GM12878 (cell line): Measurements from ENCODE around the gene TMTC1. TPM values are rescaled to one million over a fixed set of nuclear protein-coding genes. Genes with fewer than 3 reads are reported as not detected.

Experiments
- ATAC-seq: fragments of 200-7000 bp; cut with Tn5 transposase; 3 replicates; pipeline ENCODE4 v1.9.1; 2020; ENCODE audit warnings: mild to moderate bottlenecking, moderate library complexity
- BruUV-seq: library from RNA; stranded (reverse); fragments of 400-500 nt; replicated peaks from 2 replicates; lab custom pipeline; 2021; lab: Mats Ljungman, UMichigan
- CTCF ChIA-PET: fragments of 300-600 bp; sonication (Branson Sonifier 250); formaldehyde crosslinking; extraction: SDS; loops from one replicate; lab custom pipeline; 2021; ENCODE audit warnings: inconsistent platforms; lab: Yijun Ruan, JAX
- POLR2A ChIA-PET: fragments of 350-600 bp; formaldehyde crosslinking; extraction: SDS; loops from one replicate; lab custom pipeline; 2021; ENCODE audit warnings: inconsistent platforms; lab: Charles Lee
- RAD21 ChIA-PET: fragments of 300-600 bp; sonication (Branson Sonifier 250); formaldehyde crosslinking; loops from one replicate; lab custom pipeline; 2023; ENCODE audit warnings: antibody characterized with exemption; ENCODE audit not compliant: unreplicated experiment; lab: Charles Lee
- SMC1A ChIA-PET: fragments of 300-600 bp; sonication (Branson Sonifier 250); formaldehyde crosslinking; loops from one replicate; lab custom pipeline; 2023; ENCODE audit not compliant: unreplicated experiment, uncharacterized antibody; lab: Charles Lee
- DNase-seq: peaks from one replicate; pipeline ENCODE4 v3.0.0-alpha.2; 2011; ENCODE audit warnings: low read depth, low spot score
- FAIRE-seq: peaks from 3 replicates; lab custom pipeline; 2011; peaks lifted over from hg19 to GRCh38; lab: Jason Lieb, UNC
- H2AFZ ChIP-seq: 2 replicates; pipeline ENCODE4 v1.6.0; 2011; ENCODE audit warnings: low read depth, low read length, control low read depth; ENCODE audit not compliant: control insufficient read depth
- H3K27ac ChIP-seq: 2 replicates; pipeline ENCODE4 v1.5.1; 2011; ENCODE audit warnings: control low read depth; ENCODE audit not compliant: control insufficient read depth, insufficient read depth
- H3K27me3 ChIP-seq, 2 experiments: replicated peaks in 1 of 2; 2 replicates each; pipeline versions ENCODE4 v1.6.0 to v1.6.1; 2011; ENCODE audit warnings: low read length in 1 of 2; ENCODE audit not compliant: control insufficient read depth in 2 of 2, insufficient read depth in 2 of 2
- H3K36me3 ChIP-seq, 2 experiments: 2 replicates each; pipeline ENCODE4 v1.5.1; 2011; ENCODE audit warnings: low read length in 1 of 2; ENCODE audit not compliant: control insufficient read depth in 2 of 2, insufficient read depth in 2 of 2
- H3K4me1 ChIP-seq: 2 replicates; pipeline ENCODE4 v1.6.1; 2011; ENCODE audit warnings: mild to moderate bottlenecking, low read length, moderate library complexity, mixed read lengths; ENCODE audit not compliant: control insufficient read depth, insufficient read depth
- H3K4me2 ChIP-seq: 2 replicates; pipeline ENCODE4 v1.6.0; 2011; ENCODE audit warnings: control low read depth; ENCODE audit not compliant: control insufficient read depth, insufficient read depth
- H3K4me3 ChIP-seq: fragments of 200-600 bp; sonication (generic); 2 replicates; pipeline ENCODE4 v1.5.1; 2016
- H3K79me2 ChIP-seq: 2 replicates; pipeline ENCODE4 v1.6.0; 2011; ENCODE audit warnings: low read length; ENCODE audit not compliant: control insufficient read depth, insufficient read depth
- H3K9ac ChIP-seq: 2 replicates; pipeline ENCODE4 v1.8.0; 2011; ENCODE audit warnings: low read length, control low read depth, mixed read lengths; ENCODE audit not compliant: control insufficient read depth, insufficient read depth
- H3K9me3 ChIP-seq: replicated peaks from 3 replicates; pipeline ENCODE4 v1.5.1; 2011; ENCODE audit warnings: mild to moderate bottlenecking, low read length; ENCODE audit not compliant: control insufficient read depth, insufficient read depth
- H4K20me1 ChIP-seq: 2 replicates; pipeline ENCODE4 v1.6.0; 2011; ENCODE audit not compliant: control insufficient read depth, insufficient read depth
- BACH1 ChIP-seq: fragments of 450-650 bp; IDR thresholded peaks from 2 replicates; pipeline ENCODE4 v1.6.1; 2017; ENCODE audit warnings: mild to moderate bottlenecking, borderline replicate concordance
- CEBPZ ChIP-seq: fragments of 150-350 bp; IDR thresholded peaks from 2 replicates; pipeline ENCODE4 v1.6.1; 2016; ENCODE audit warnings: low read depth, low read length
- CREB1 ChIP-seq: IDR thresholded peaks from 2 replicates; pipeline ENCODE4 v1.6.1; 2012; ENCODE audit warnings: low read depth, mild to moderate bottlenecking, inconsistent platforms
- HDAC2 ChIP-seq: fragments of 200-600 bp; sonication (generic); IDR thresholded peaks from 2 replicates; pipeline ENCODE4 v1.6.1; 2017
- JUNB ChIP-seq: IDR thresholded peaks from 2 replicates; pipeline ENCODE4 v1.6.1; 2016; ENCODE audit warnings: antibody characterized with exemption, mild to moderate bottlenecking
- MTA2 ChIP-seq: fragments of 450-650 bp; IDR thresholded peaks from 2 replicates; pipeline ENCODE4 v1.6.1; 2016; ENCODE audit warnings: low read depth, mild to moderate bottlenecking, moderate library complexity
- SMAD1 ChIP-seq: fragments of 450-650 bp; IDR thresholded peaks from 2 replicates; pipeline ENCODE4 v1.6.1; 2018; ENCODE audit warnings: mild to moderate bottlenecking, low read depth; ENCODE audit not compliant: partially characterized antibody
- USF1 ChIP-seq: IDR thresholded peaks from 2 replicates; pipeline ENCODE4 v1.6.1; 2011; ENCODE audit warnings: borderline replicate concordance, low read depth, mild to moderate bottlenecking, moderate library complexity, mixed read lengths, low read length; ENCODE audit not compliant: insufficient read depth; ENCODE audit errors: extremely low read length
- YY1 ChIP-seq: IDR thresholded peaks from 2 replicates; pipeline ENCODE4 v1.6.1; 2011; ENCODE audit warnings: low read depth, mild to moderate bottlenecking, low read length
- ZNF622 ChIP-seq: fragments of 450-650 bp; IDR thresholded peaks from 2 replicates; pipeline ENCODE4 v1.6.1; 2017; ENCODE audit warnings: mild to moderate bottlenecking, inconsistent platforms
- WGBS: methylation state at CpG from one replicate; pipeline ENCODE4 v1.1.6; 2016; ENCODE audit warnings: low lambda C conversion rate; ENCODE audit not compliant: insufficient replicate concordance, insufficient coverage; ENCODE audit errors: missing lambda C conversion rate; 5-methylcytosine and 5-hydroxymethylcytosine counted together
- in situ Hi-C: fragments of 300-500 bp; cut with MboI; formaldehyde crosslinking; loops from 9 replicates; pipeline ENCODE4 v1.14.3; 2018; ENCODE audit warnings: mixed read lengths
- intact Hi-C: fragments of 100-400 bp; cut with micrococcal nuclease; formaldehyde crosslinking; loops from one replicate; pipeline ENCODE4 v1.14.2; 2022; ENCODE audit not compliant: unreplicated experiment
- polyA plus RNA-seq, 11 experiments: library from polyadenylated mRNA; depleted of rRNA in 4 of 11; unstranded in 6 of 11; stranded (reverse) in 5 of 11; fragments of >200 nt; fragmentation: Nextera tagmentation in 4 of 11; fragmentation: Illumina TruSeq in 1 of 11; extraction: Ambion mirVana in 4 of 11; extraction: Trizol in 1 of 11; gene quantifications; 1 replicate in 1 of 11; 2 replicates in 10 of 11; pipeline versions ENCODE4 v1.2.1 to v1.2.3, GENCODE V29; 2011 to 2016; ENCODE audit warnings: inconsistent platforms in 2 of 11, missing spikeins in 2 of 11, low read depth in 1 of 11
- total RNA-seq, 4 experiments: library from RNA; depleted of rRNA in 3 of 4; stranded (reverse); fragments of >200 nt in 3 of 4; fragmentation: Illumina TruSeq in 1 of 4; extraction: Trizol in 1 of 4; gene quantifications; 2 replicates each; pipeline versions ENCODE4 v1.2.1 to v1.2.3, GENCODE V29; 2013 to 2021
- TF ChIP-seq, protein P1 (sequence below): IDR thresholded peaks from 2 replicates; pipeline ENCODE4 v1.6.1; 2012; ENCODE audit warnings: low read depth, low read length, improper control_type of control experiment

The TMTC1 gene
- total and polyA plus RNA-seq, 10 of the 15 experiments (the other 5 are each of a cell fraction or from before 2014, with no cell fraction given) = 0.10 to 20.9 (median 0.57) TPM

DNA sequence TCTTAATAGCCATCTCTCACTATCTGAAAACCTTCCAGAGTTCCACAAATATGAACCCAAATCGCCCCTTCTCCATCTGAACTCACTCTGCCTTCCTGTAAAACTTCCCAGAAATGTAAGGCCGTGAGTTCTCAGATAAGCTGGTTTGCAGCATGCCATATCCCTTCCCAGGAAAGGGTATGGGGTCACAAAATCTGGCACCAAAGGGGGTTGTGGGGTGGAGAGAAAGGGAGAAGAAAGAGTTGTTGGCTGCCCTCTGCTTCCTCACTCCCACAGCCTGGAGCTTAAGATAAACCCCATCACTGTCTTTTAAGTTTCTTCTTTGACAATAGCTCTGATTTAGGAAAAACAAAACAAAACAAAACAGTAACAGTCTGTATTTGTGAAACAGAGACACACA is 10.7 kb downstream of the TMTC1 start:
- RAD21 ChIA-PET = interaction anchor here (1.3 to 1.5 kb wide), 4 partner anchors 12 to 220 kb away, joined by 3 read pairs; no protein-coding TSS in a partner anchor
- no peak for DNase-seq
- in situ Hi-C loops (no loop called here), intact Hi-C loops (no loop called here)
- CTCF ChIA-PET = interaction anchor here (1.1 to 1.6 kb wide), 5 partner anchors 8 to 34 kb away, joined by 3 to 5 read pairs (median 3); no protein-coding TSS in a partner anchor
- Histone ChIP-seq H3K27ac (no peak overlapping the region), H3K4me2 (no peak overlapping the region), H3K36me3 (no peaks in the 10 kb centered on the region), H3K4me3 (no peak overlapping the region), H2AFZ (no peak overlapping the region), H3K79me2 (no peaks in the 10 kb centered on the region), H3K9ac (no peak overlapping the region), H3K9me3 (no peaks in the 10 kb centered on the region; the same call in 2 of the 3 replicates), H4K20me1 (no peaks in the 10 kb centered on the region), H3K4me1 (no peaks in the 10 kb centered on the region), H3K27me3 (no peaks in the 10 kb centered on the region)
- POLR2A ChIA-PET = interaction anchor here (0.6 kb wide), 1 partner anchor 70 kb away, joined by 3 read pairs; no protein-coding TSS in a partner anchor
- FAIRE-seq = no peak
- no peak for ATAC-seq
- TF ChIP-seq BACH1 (no peak), YY1 (no peak), HDAC2 (no peak), USF1 (no peak), CREB1 (no peak), MTA2 (no peak), CEBPZ (no peak), SMAD1 (no peak), ZNF622 (no peak), JUNB (no peak)
- TF ChIP-seq, protein P1, sequence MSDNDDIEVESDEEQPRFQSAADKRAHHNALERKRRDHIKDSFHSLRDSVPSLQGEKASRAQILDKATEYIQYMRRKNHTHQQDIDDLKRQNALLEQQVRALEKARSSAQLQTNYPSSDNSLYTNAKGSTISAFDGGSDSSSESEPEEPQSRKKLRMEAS = no peak
- no TSS peak for BruUV-seq
- SMC1A ChIA-PET = interaction anchor here (0.8 to 1.9 kb wide), 7 partner anchors 10 to 86 kb away, joined by 3 to 4 read pairs (median 3); no protein-coding TSS in a partner anchor
- 0% methylated on average over 2 of the region's 2 CpGs for WGBS
